Stimulated activated CD4-positive, alpha-beta T cell treated with anti-CD3 and anti-CD28 coated beads, Interleukin-15, amount 100 ng/mL, for 1 hour (primary cell): ENCODE results near the gene GARNL3.

Experiments used
- DNase-seq, 2 donors: peaks; one replicate each; pipeline ENCODE4 v3.0.0-alpha.2; 2020; ENCODE audit warnings: low read depth in 1 of 2, low spot score in 1 of 2

The GARNL3 gene

DNA sequence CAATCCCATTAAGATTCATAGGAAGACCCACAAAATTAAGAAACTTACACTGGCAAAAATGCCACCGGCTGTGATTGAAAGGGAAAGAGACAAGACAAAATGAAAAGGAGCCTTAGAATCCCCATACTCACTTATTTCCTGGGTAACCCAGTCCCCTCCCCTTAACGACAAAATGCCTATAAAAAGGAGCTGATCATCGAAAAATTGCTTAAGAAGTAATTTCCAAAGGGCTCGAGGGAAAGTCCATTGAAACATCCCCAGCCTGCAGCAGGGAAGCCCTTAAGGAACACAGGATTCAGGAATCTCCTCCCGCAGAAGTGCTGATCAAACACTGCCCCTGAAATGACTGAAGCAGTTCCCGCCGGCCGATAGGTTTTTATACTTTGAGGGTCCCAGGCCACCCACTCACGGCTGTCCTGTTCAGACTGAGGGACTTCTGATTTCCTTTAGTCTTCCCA, 158.9 kb downstream of the GARNL3 start:
- no peak for DNase-seq

DNA sequence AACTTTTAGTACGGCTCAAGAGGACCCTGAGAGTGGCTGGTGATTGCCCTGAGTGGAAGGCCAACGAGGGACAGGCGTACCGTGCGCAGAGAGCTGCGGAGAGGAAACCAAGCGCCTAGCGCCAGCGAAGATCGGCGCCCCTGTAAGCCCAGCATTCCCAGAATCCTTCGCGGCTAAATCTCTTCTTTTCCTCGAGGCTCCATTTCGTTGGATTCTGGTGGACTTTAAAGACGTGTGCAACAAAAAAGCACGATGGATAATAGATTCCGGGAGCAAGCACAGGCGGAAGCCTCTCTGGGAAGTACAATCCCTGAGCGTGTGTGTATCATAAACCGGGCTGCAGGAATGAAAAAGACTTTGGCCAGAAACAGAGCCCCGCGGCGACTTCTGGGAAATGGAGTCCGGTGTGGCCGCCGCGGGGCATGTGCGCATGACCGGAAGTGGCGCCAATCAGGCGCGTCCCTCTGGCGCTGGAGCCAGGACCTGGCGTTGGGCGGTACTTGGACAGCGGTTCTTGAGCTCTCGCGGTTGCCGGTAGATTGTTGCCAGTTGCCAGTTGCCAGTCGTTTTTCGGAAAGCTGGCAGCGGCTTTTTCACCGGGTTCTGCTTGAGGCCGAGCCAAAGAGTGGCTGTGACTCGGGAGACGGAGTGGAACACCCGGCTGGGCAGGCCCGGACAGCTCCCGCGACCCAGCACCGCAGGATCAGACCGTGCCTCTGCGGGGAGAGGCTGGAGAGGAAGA, 159.5 kb downstream of the GARNL3 start, which contains the start of gene ZNF79:
ZNF79 (plus strand) TSS at position 449 of the 742 bp plus-strand sequence. CDS start 406 bp downstream, outside the sequence.
- peak; percentile 77 to 87 for DNase-seq

DNA sequence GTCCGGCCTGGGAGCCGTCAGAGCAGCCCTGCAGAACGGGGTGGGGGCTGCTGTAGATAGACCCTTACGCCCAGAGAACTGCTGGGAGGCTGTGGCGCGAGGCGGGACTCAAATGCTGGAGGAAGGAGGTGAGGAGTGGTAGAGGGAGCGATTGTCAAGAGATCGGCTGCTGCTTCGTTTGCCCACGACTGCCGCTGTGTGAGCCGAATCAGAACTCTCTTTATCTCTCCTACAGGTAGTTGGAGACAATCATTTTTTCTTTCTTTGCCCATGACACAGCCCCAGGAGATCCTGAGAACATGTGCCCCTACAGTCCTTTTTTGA, 160.1 kb downstream of the GARNL3 start:
- DNase-seq: no peak

GRCh38 chr9:127426756-127427155, 162.2 kb downstream of the GARNL3 start:
- DNase-seq: no peak

DNA sequence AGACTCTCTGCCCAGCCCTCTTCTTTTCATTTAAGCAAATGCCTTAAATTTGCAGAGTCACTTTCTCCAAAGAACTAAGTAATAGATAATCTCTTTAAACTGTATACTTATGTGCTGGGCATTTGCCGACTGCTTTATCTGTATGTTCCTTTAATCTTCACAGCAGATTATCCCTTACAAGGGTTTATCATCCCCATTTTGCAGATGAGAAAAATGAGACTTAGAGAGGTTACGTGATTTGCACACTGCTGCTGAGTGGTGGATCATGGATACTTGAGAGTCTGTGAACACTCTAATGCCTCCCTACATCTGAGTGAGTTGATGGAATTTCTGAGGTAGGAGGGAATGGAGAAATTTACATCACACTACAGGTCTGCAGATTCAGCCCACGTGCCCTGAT, 163.8 kb downstream of the GARNL3 start:
- DNase-seq: no peak

DNA sequence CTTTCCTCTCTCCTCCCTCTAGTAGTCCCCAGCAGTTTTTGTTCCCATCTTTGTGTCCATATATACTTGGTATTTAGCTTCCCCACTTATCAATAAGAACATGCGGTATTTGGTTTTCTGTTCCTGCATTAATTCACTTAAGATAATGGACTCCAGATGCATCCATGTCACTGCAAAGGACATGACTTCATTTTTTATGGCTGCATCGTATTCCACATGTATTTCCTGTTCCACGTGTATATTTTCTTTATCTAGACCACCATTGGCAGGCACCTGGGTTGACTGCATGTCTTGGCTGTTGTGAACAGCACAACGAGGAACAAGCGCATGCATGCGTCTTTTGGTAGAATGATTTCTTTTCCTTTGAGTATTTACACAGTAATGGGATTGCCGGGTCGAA, 165.8 kb downstream of the GARNL3 start:
- DNase-seq: no peak

DNA sequence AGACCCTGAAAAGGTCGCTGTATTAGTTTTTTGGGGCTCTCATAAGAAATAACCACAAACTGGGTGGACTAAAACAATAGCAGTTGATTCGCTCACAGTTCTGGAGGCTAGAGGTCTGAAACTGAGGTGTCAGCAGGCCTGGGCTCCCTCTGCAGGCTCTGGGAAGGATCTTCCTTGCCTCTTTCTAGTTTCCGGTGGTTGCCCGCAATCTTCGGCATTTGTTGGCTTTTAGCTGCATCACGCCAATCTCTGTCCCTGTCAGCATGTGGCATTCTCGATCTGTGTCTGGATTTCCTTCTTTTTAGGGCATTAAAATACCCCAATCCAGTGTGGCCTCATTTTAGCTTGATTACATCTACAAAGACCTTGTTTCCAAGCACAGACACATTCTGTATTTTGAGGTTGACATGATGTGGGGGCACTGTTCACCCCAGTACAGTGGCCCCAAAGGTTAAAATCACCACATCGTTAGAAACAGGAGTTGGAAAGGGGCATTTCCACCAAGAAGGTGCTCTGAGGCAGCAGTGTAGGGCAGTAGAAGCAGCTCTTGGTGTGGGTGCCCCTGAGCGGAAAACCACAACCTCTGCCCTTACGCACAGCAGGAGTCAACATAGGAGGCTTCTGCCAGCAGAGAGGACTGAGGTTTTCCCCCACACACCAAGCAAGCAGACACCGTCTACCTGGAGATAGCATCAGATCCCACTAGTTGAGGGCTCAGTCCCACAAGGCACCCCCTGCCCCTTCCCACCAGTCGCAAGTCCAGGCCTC, 173.1 kb downstream of the GARNL3 start:
- no peak for DNase-seq

DNA sequence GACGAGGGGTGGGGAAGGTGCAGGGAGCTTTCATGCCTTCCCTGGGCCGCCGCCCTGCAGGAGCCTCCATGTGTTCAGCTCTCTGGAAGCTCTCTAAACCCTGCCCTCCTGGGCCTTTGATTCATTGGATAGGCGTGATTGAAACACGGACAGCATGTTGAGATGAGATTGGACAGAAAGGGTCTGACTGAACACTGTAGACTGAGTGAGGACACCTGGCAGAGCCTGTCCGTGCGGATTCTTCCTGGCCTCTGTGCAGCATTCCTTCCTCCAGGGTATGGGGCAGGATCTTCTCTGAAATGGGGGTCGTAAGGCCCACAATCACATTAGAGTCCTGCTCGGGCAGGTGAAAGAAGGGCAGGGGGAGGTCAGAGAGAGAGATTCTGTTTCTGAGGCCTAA, 173.8 kb downstream of the GARNL3 start:
- no peak for DNase-seq
